NT2/D1 (cell line): ENCODE results near the gene SRP68.

Experiments used
- DNase-seq: peaks from one replicate; pipeline ENCODE4 v3.0.0-alpha.2; 2011; ENCODE audit warnings: low read depth, low spot score
- H3K27me3 ChIP-seq: 2 replicates; pipeline ENCODE4 v1.6.0; 2011; ENCODE audit warnings: mild to moderate bottlenecking; ENCODE audit not compliant: insufficient read length, insufficient read depth
- H3K36me3 ChIP-seq: 2 replicates; pipeline ENCODE4 v1.6.1; 2011; ENCODE audit warnings: mild to moderate bottlenecking, low read length, mixed read lengths; ENCODE audit not compliant: insufficient read depth, insufficient read length
- H3K4me1 ChIP-seq: 2 replicates; pipeline ENCODE4 v1.5.1; 2011; ENCODE audit not compliant: insufficient read depth, insufficient read length
- H3K4me3 ChIP-seq: 2 replicates; pipeline ENCODE4 v1.5.1; 2011; ENCODE audit warnings: low read depth; ENCODE audit not compliant: insufficient read length
- H3K9ac ChIP-seq: 2 replicates; pipeline ENCODE4 v1.6.0; 2011; ENCODE audit warnings: low read depth; ENCODE audit not compliant: insufficient read length
- H3K9me3 ChIP-seq: 2 replicates; pipeline ENCODE4 v1.5.1; 2011; ENCODE audit warnings: mild to moderate bottlenecking, low read length; ENCODE audit not compliant: insufficient read depth
- SUZ12 ChIP-seq: IDR thresholded peaks from 2 replicates; pipeline ENCODE4 v1.6.1; 2011; ENCODE audit not compliant: insufficient read length, insufficient read depth; ENCODE audit errors: extremely low read depth
- YY1 ChIP-seq: IDR thresholded peaks from 2 replicates; pipeline ENCODE4 v1.6.1; 2011; ENCODE audit not compliant: insufficient read length, insufficient read depth
- ZNF274 ChIP-seq: IDR thresholded peaks from 2 replicates; pipeline ENCODE4 v1.6.1; 2011; ENCODE audit warnings: mild to moderate bottlenecking, low read depth, low read length

SRP68 gene

GRCh38 chr17:76077584-76078110, 5.3 kb upstream of the SRP68 start:
- DNase-seq: no peak
- peak overlapping the region; percentile 12 for H3K9ac ChIP-seq
- peaks cover 45% of the 10 kb centered on the region for H3K27me3 ChIP-seq
- peaks cover 39% of the 10 kb centered on the region for H3K4me1 ChIP-seq
- TF ChIP-seq ZNF274 (no peak), YY1 (no peak), SUZ12 (no peak)
- H3K4me3 ChIP-seq: no peak overlapping the region
- H3K9me3 ChIP-seq: no peaks in the 10 kb centered on the region
- H3K36me3 ChIP-seq: peaks cover 14% of the 10 kb centered on the region

GRCh38 chr17:76076765-76077583, 4.7 kb upstream of the SRP68 start:
- no peak for DNase-seq
- H3K4me3 ChIP-seq: no peak overlapping the region
- H3K9me3 ChIP-seq: no peaks in the 10 kb centered on the region
- peaks cover 46% of the 10 kb centered on the region for H3K27me3 ChIP-seq
- H3K9ac ChIP-seq: no peak overlapping the region
- peaks cover 7% of the 10 kb centered on the region for H3K36me3 ChIP-seq
- TF ChIP-seq SUZ12 (no peak), YY1 (no peak), ZNF274 (no peak)
- peaks cover 39% of the 10 kb centered on the region for H3K4me1 ChIP-seq

- no peaks in the 10 kb centered on the region for H3K36me3 ChIP-seq
- H3K9ac ChIP-seq: no peak overlapping the region
- peaks cover 46% of the 10 kb centered on the region for H3K27me3 ChIP-seq
- no peak for DNase-seq
- TF ChIP-seq YY1 (no peak), ZNF274 (no peak), SUZ12 (no peak)
- peaks cover 39% of the 10 kb centered on the region for H3K4me1 ChIP-seq
- no peak overlapping the region for H3K4me3 ChIP-seq
- no peaks in the 10 kb centered on the region for H3K9me3 ChIP-seq
Observed at GRCh38 chr17:76076146-76076764, 3.9 kb upstream of the SRP68 start.

GRCh38 chr17:76075364-76076145, 3.2 kb upstream of the SRP68 start:
- H3K4me1 ChIP-seq: peaks cover 38% of the 10 kb centered on the region
- H3K9ac ChIP-seq: peak overlapping the region; percentile 77
- no peaks in the 10 kb centered on the region for H3K9me3 ChIP-seq
- H3K27me3 ChIP-seq: peaks cover 46% of the 10 kb centered on the region
- H3K36me3 ChIP-seq: no peaks in the 10 kb centered on the region
- H3K4me3 ChIP-seq: peak overlapping the region; percentile 59
- no peak for DNase-seq
- TF ChIP-seq SUZ12 (no peak), YY1 (no peak), ZNF274 (no peak)

GRCh38 chr17:76074390-76075363, 2.4 kb upstream of the SRP68 start, which contains the start of gene GALR2:
Gene GALR2, plus strand, starts transcription at chr17:76074781. Its CDS starts 103 bp downstream, at chr17:76074884.
- Histone ChIP-seq H3K9me3 (no peaks in the 10 kb centered on the region), H3K36me3 (peaks cover 9% of the 10 kb centered on the region), H3K27me3 (peaks cover 46% of the 10 kb centered on the region), H3K4me1 (peaks cover 29% of the 10 kb centered on the region), H3K4me3 (peak within 1 kb of the TSS; percentile 59), H3K9ac (peak within 1 kb of the TSS; percentile 77)
- DNase-seq: no peak
- TF ChIP-seq YY1 (no peak), SUZ12 (no peak), ZNF274 (no peak)

GRCh38 chr17:76071531-76072147, 678 bp downstream of the SRP68 start:
- Histone ChIP-seq H3K9me3 (no peaks in the 10 kb centered on the region), H3K4me1 (peaks cover 11% of the 10 kb centered on the region), H3K4me3 (peak overlapping the region; percentile 85), H3K9ac (peak overlapping the region; percentile 90), H3K36me3 (peaks cover 29% of the 10 kb centered on the region), H3K27me3 (peaks cover 40% of the 10 kb centered on the region)
- TF ChIP-seq ZNF274 (no peak), SUZ12 (no peak), YY1 (no peak)
- no peak for DNase-seq
